ENCODE results near the gene ZSCAN9. TPM values are rescaled to one million over a fixed set of nuclear protein-coding genes. Genes with fewer than 3 reads are reported as not detected.
A peak's percentile ranks its signal among the peaks of the same experiment; 100 is the strongest.

Gene ZSCAN9
- total RNA-seq, 1 experiment from 2014 or later, result 24.3 TPM

DNA sequence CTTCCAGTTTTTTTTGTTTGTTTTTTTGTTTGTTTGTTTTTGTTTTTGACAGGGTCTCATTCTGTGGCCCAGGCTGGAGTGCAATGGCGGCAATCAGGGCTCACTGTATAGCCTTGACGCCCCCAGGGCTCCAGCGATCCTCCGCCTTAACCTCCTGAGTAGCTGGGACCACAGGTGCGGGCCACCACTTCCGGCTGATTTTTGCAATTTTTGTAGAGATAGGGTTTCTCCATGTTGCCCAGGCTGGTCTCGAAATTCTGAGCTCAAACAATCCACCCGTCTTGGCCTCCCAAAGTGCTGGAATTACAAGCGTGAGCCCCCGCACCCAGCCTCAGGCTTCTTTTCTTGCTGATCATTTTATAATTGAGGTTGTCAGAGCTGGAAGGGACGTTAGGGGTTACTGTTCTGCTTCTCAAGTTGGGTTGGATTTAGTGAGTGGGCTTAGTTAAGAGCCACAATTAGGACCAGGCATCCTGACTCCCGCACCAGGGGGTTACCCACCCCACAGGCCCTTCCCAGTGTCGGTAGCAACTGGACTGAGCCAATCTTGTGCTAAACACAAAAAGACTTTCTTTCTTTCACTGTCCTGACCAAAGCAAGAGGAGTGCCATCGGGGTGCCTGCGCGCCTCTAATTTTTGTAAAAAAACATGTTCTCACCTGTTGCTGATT, 13.1 kb upstream of the ZSCAN9 start:
- Histone ChIP-seq H3K27ac (no peak overlapping the region), H3K9me3 (replicated peaks) (no peaks in the 10 kb centered on the region; the same call in 1 of the 2 replicates), H3K36me3 (no peaks in the 10 kb centered on the region), H3K27me3 (replicated peaks) (peaks cover 40% of the 10 kb centered on the region), H3K4me1 (replicated peaks) (0 out of 2 replicates have a peak, but pooled peaks cover 6% of the 10 kb centered on the region), H3K4me3 (peak overlapping the region; percentile 29)
- DNase-seq (ENCODE audit: low read depth in 1 of 2, low spot score in 2 of 2), result no peak

DNA sequence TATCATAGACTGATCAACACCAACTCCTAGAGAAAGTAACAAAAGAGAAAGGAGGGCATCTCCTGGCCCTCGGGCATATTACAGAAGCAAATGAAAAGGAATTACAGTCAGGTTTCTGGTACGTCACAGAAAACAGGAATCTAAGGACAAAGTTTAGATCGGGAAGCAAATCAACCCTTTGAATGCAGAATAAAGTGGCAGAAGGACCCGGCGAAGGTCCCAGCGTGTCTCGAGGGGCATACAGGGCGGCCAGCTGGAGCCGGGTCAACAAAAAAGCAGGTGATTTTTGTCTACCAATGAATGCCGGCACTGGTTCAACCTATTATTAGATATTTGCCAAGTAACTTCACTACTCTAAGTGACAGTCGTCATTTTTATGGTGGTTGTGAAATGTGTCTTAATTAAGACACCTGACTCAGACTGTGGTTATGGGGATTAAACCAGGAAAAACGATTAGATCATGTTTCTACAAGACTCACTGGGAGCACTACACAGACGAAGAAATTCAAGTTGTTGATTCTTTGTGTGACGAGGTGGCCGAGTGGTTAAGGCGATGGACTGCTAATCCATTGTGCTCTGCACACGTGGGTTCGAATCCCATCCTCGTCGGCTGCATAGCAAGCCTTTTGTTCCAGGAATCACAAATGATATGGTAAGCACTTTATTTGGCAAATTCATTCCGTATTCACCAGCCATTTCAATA, 12.4 kb upstream of the ZSCAN9 start:
- Histone ChIP-seq H3K27me3 (replicated peaks) (peaks cover 34% of the 10 kb centered on the region), H3K4me3 (peak overlapping the region; percentile 29), H3K36me3 (no peaks in the 10 kb centered on the region), H3K9me3 (replicated peaks) (no peaks in the 10 kb centered on the region), H3K4me1 (replicated peaks) (peaks cover 3% of the 10 kb centered on the region; the same call in 1 of the 2 replicates), H3K27ac (no peak overlapping the region)
- peak; percentile 65 to 75 for DNase-seq (ENCODE audit: low read depth in 1 of 2, low spot score in 2 of 2)

DNA sequence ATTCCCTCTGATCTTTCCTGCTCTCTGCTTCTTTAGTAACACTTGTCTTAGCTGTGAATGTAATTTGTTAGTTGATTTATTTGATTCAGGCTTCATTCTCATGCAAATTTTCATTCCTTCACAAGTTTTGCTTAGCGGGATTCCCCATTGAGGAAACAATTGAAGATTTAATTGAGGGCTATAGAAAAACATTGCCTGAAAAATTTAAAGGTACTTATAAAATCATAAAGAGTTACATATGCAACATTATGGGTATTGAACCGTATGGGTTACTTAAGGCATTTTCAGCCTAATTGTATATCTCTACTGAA, 11.9 kb upstream of the ZSCAN9 start:
- no peak overlapping the region for H3K27ac ChIP-seq
- peaks cover 3% of the 10 kb centered on the region for H3K4me1 ChIP-seq (replicated peaks)
- peak in 1 of 2 experiments; percentile 9 for DNase-seq (ENCODE audit: low read depth in 1 of 2, low spot score in 2 of 2)

DNA sequence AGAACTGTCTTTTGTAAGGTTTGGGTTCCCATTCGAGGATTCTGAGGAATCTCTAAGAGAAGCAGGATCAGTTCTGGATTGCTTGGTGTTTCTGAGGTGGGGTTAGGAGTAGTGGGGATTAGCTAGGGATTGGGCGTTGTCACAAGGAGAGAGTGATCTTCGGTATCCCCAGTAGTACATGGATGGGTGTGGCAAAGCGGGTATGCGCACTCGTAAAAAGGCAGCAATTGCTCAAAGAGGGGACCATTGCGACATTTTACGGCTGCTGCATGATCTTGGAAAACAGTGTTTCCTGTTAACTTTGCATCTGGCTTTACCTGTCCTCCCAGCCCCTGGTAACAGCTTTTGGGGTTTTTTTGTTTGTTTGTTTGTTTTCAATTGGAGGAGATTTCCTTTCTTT, 9.7 kb upstream of the ZSCAN9 start:
- no peaks in the 10 kb centered on the region for H3K36me3 ChIP-seq
- peaks cover 10% of the 10 kb centered on the region for H3K4me1 ChIP-seq (replicated peaks)
- H3K27me3 ChIP-seq (replicated peaks), result peaks cover 6% of the 10 kb centered on the region
- no peak for DNase-seq (ENCODE audit: low read depth in 1 of 2, low spot score in 2 of 2)
- H3K9me3 ChIP-seq (replicated peaks), result no peaks in the 10 kb centered on the region
- no peak overlapping the region for H3K4me3 ChIP-seq
- no peak overlapping the region for H3K27ac ChIP-seq

More for the DNA sequence above, 11.9 kb upstream of the ZSCAN9 start:
- H3K27me3 ChIP-seq (replicated peaks), result peaks cover 29% of the 10 kb centered on the region
- H3K36me3 ChIP-seq, result no peaks in the 10 kb centered on the region
- no peak overlapping the region for H3K4me3 ChIP-seq
- no peaks in the 10 kb centered on the region for H3K9me3 ChIP-seq (replicated peaks)

DNA sequence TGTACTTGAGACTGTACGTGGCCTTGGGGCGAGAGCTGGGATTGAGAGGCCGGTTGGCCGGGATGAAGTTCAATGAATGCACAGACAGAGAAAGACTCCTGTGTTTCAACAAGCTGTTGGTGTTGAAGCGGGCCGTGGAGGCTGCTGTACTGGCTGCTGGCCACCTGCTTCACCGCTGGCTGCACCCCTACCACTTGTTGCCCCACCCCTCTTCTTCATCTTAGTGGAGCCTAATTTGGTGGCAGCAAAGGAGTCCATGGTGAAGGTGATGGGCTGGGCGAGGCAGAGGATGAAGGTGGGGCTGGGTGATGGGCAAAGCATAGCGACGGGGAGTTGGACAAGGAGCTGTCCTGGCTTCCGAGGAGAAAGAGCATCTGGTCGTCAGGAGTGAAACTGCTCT, 7.2 kb upstream of the ZSCAN9 start:
- Histone ChIP-seq H3K36me3 (no peaks in the 10 kb centered on the region), H3K27me3 (replicated peaks) (peaks cover 6% of the 10 kb centered on the region; the same call in 1 of the 2 replicates), H3K27ac (no peak overlapping the region; the same call in 1 of the 2 replicates), H3K9me3 (replicated peaks) (no peaks in the 10 kb centered on the region), H3K4me1 (replicated peaks) (peaks cover 10% of the 10 kb centered on the region), H3K4me3 (no peak overlapping the region)
- no peak for DNase-seq (ENCODE audit: low read depth in 1 of 2, low spot score in 2 of 2)

DNA sequence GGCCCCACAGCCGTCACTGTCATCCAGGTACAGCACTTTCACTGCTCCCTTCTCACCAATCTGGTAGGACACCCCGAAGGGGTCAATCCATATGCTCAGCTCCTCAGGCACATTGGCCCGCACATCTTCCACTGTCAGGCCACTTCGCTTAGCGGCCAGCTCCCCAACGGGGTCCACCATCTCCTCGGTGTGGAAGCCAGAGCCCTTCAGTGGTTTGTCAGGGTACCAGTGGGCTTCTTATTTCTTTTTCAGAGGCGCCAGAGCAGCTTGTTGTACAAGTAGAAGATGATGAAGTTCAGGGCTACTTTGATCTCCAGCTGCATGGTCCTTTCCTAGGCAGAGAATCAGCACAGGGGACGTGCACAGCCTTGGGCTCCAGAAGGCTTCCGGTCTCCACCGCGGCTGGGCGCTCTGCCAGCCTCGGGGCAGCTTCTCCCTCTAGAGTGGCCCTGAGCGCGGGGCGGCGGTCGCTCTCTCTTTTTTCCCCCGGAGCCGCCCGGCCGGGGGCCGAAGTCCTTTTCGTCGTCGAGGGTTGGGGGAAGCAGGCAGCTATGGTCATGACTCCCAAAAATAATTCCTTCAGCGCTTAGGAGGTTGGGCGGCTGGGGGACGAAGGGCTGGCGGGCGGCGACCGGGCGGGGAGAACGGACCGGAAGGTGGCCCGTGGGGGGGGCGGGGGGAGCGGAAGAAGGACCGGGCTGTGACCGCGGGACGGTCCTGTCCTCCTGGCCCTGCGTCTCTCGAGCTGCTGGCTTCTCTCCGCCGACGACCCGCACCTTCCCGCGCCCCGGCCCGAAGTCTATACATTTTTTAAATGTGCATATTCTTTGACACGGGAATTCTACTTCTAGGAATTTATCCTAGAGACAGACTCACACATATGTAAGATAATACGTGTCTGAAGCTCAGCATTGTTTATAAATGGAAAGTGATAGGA, 6.5 kb upstream of the ZSCAN9 start:
- no peaks in the 10 kb centered on the region for H3K36me3 ChIP-seq

DNA sequence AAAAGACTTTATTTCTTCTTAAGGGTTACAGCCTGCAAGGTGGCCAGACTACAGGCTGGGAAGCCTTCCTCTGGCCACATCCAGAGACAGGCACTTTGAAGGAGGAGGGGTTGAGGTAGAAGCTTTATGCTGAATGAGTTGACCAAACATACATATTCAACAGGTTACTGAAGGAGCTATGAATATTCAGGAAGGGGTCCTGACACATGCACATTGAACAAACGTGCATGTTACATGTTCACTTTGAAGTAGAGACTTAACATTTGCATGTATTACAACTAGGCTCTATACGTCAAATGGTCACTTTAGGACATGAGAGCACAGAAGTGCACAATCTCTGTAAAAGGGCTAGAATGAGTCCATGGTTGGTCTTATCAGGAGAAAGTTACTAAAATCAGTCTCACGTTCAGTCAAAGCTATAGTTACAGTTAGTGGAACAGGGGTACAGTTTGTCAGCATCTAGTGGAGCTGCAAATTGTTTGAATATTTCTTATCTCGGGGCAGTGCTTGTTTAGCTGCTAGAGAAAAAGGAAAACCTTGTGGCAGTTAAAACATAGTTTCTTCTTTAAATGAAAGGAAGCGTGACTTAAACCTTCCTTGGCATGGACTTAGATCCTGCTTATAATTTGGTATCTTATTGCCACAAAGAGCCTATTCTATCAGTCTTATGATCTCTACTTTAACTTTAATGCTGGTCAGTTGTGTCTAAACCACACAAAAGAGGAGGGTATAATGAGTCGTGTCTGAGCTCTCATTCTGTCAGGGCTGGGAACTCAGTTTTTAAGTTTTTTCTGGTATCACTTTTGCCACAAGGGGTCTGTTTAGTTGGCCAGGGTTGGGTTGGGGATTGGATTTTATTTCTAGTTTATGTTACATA, 4.6 kb upstream of the ZSCAN9 start:
- 0 out of 2 replicates have a peak, but pooled peaks cover 2% of the 10 kb centered on the region for H3K27me3 ChIP-seq (replicated peaks)
- no peak overlapping the region for H3K4me3 ChIP-seq
- H3K36me3 ChIP-seq, result peaks cover 4% of the 10 kb centered on the region; the same call in 1 of the 2 replicates
- H3K27ac ChIP-seq, result no peak overlapping the region
- H3K4me1 ChIP-seq (replicated peaks), result peaks cover 19% of the 10 kb centered on the region
- DNase-seq (ENCODE audit: low read depth in 1 of 2, low spot score in 2 of 2), result no peak
- H3K9me3 ChIP-seq (replicated peaks), result no peaks in the 10 kb centered on the region

More for the DNA sequence above, 6.5 kb upstream of the ZSCAN9 start:
- H3K9me3 ChIP-seq (replicated peaks), result no peaks in the 10 kb centered on the region
- H3K27me3 ChIP-seq (replicated peaks), result peaks cover 6% of the 10 kb centered on the region; the same call in 1 of the 2 replicates
- H3K27ac ChIP-seq, result peak overlapping the region; percentile 83
- peak overlapping the region; percentile 53 for H3K4me3 ChIP-seq
- peak; percentile 81 to 83 for DNase-seq (ENCODE audit: low read depth in 1 of 2, low spot score in 2 of 2)
- H3K4me1 ChIP-seq (replicated peaks), result peaks cover 10% of the 10 kb centered on the region

DNA sequence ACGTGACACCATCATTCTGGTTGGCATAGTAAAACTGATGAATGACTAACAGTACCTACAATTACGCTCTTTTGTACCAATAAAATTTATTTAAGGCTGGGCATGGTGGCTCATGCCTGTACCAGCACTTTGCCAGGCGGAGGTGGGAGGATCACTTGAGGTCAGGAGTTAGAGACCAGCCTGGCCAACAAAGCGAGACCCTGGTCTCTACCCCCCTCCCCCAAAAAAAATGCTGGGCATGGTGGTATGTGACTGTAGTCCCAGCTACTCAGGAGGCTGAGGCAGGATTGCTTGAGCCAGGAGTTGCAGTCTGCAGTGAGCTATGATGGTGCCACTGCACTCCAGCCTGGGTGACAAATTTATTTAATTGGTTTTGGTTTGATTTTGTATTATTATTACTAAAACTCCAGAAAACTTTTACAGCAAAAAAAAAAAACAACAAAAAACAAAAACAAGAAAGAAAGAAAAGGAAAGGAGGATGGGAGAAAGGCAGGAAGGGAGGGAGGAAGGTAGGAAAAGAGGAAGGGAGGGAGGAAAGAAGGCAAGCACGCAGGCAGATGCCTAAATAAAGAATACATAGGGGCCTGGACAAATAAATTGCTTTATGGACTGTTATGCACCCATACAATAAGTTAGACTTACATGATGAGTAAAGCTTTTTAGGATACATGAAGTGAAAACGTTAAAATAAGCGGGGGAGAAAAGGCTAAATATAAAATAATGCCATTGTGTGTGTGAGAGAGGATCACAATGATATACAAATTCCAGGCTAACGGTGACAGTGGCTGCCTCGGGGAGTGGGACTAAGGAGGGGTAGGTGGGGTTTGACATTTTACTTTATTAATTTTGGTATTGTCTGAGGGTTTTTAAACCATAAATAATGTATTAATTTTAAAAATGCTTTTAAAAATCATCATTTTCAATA, 682 bp upstream of the ZSCAN9 start:
- Histone ChIP-seq H3K9me3 (replicated peaks) (no peaks in the 10 kb centered on the region), H3K27ac (peak overlapping the region; percentile 90), H3K27me3 (replicated peaks) (0 out of 2 replicates have a peak, but pooled peaks cover 2% of the 10 kb centered on the region), H3K36me3 (peaks cover 29% of the 10 kb centered on the region), H3K4me1 (replicated peaks) (peaks cover 13% of the 10 kb centered on the region), H3K4me3 (peak overlapping the region; percentile 59)
- no peak for DNase-seq (ENCODE audit: low read depth in 1 of 2, low spot score in 2 of 2)

DNA sequence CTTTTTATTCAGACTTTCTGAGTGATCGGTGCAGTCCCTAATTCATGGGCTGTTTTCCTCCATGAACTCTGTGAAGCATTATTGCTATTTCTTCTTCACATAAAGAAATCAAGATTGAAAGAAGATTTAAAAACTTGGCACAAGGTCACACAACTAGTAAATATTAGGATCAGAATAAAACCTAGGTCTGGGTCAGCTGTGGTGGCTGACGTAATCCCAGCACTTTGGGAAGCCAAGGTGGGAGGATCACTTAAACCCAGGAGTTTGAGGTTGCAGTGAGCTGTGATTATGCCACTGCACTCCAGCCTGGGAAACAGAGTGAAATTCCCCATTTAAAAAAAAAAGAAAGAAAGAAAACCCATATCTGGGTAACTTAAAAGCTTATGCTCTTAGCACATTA, 1.4 kb downstream of the ZSCAN9 start:
- Histone ChIP-seq H3K27me3 (replicated peaks) (no peaks in the 10 kb centered on the region), H3K36me3 (peaks cover 48% of the 10 kb centered on the region), H3K4me1 (replicated peaks) (peaks cover 13% of the 10 kb centered on the region), H3K9me3 (replicated peaks) (no peaks in the 10 kb centered on the region), H3K27ac (no peak overlapping the region), H3K4me3 (peak overlapping the region; percentile 59; the same call in 1 of the 2 replicates)
- no peak for DNase-seq (ENCODE audit: low read depth in 1 of 2, low spot score in 2 of 2)

DNA sequence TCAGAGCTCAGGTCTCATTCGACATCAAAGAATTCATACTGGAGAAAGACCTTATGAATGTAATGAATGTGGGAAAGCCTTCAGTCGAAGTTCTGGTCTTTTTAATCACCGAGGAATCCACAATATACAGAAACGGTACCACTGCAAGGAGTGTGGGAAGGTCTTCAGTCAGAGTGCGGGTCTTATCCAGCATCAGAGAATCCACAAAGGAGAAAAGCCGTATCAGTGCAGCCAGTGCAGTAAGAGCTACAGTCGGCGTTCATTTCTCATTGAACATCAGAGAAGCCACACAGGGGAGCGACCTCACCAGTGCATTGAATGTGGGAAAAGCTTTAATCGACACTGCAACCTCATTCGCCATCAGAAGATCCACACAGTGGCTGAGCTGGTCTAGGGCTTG, 7.7 kb downstream of the ZSCAN9 start:
- DNase-seq (ENCODE audit: low read depth in 1 of 2, low spot score in 2 of 2), result no peak
- Histone ChIP-seq H3K27ac (no peak overlapping the region), H3K36me3 (peaks cover 84% of the 10 kb centered on the region)

DNA sequence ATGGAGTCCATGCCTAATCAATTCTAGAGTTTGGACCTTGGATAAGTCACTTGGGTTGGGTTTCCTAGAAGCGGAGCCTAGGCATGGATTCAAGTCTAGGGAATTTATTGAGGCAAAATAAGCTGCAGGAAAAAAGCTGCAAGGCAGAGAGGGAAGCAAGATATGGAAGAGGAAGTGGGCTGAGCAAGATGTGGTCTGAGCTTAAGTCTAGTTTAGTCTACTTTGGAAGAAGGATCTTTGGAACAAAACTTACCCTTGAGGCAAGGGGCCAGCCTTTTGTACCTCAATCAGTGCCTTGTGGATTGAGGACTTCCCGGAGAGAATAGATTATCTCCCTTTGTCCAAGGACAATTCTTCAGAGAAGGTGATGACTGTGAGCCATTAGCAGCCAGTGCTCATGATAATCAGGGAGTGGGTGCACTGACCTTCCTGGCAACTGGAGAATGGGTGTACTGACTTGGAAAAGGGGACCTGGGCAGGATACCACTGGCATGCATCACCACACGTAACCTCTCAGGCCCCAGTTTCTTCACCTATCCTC, 10.9 kb downstream of the ZSCAN9 start:
- Histone ChIP-seq H3K27me3 (replicated peaks) (no peaks in the 10 kb centered on the region), H3K36me3 (peaks cover 58% of the 10 kb centered on the region), H3K27ac (no peak overlapping the region), H3K9me3 (replicated peaks) (no peaks in the 10 kb centered on the region), H3K4me3 (no peak overlapping the region), H3K4me1 (replicated peaks) (no peaks in the 10 kb centered on the region)
- no peak for DNase-seq (ENCODE audit: low read depth in 1 of 2, low spot score in 2 of 2)

More for the DNA sequence above, 7.7 kb downstream of the ZSCAN9 start:
- no peak overlapping the region for H3K4me3 ChIP-seq
- H3K4me1 ChIP-seq (replicated peaks), result no peaks in the 10 kb centered on the region
- no peaks in the 10 kb centered on the region for H3K27me3 ChIP-seq (replicated peaks)
- H3K9me3 ChIP-seq (replicated peaks), result no peaks in the 10 kb centered on the region

DNA sequence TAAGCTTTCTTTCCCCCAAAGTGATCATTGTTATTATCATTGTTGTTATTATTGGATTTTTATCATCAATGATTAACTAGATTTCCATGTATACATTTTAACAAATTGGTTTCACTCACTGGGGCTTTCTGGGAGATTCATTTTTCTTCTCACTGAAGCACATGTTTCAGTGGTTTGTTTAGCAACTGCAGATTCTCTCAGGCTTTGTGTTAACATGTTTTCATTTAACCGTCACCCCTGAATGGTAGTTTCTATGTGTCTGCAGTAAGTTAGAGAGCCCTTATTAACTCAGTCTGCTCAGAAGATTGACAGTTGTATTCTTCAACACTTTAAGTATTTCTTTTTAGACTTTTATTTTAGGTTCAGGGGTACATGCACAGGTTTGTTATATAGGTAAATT, 14.6 kb downstream of the ZSCAN9 start:
- no peak overlapping the region for H3K4me3 ChIP-seq
- no peaks in the 10 kb centered on the region for H3K9me3 ChIP-seq (replicated peaks)
- no peak for DNase-seq (ENCODE audit: low read depth in 1 of 2, low spot score in 2 of 2)
- no peaks in the 10 kb centered on the region for H3K4me1 ChIP-seq (replicated peaks)
- H3K27ac ChIP-seq, result no peak overlapping the region
- H3K36me3 ChIP-seq, result peaks cover 35% of the 10 kb centered on the region
- no peaks in the 10 kb centered on the region for H3K27me3 ChIP-seq (replicated peaks)
